ENCODE results near the gene KCNC1.

The KCNC1 gene

DNA sequence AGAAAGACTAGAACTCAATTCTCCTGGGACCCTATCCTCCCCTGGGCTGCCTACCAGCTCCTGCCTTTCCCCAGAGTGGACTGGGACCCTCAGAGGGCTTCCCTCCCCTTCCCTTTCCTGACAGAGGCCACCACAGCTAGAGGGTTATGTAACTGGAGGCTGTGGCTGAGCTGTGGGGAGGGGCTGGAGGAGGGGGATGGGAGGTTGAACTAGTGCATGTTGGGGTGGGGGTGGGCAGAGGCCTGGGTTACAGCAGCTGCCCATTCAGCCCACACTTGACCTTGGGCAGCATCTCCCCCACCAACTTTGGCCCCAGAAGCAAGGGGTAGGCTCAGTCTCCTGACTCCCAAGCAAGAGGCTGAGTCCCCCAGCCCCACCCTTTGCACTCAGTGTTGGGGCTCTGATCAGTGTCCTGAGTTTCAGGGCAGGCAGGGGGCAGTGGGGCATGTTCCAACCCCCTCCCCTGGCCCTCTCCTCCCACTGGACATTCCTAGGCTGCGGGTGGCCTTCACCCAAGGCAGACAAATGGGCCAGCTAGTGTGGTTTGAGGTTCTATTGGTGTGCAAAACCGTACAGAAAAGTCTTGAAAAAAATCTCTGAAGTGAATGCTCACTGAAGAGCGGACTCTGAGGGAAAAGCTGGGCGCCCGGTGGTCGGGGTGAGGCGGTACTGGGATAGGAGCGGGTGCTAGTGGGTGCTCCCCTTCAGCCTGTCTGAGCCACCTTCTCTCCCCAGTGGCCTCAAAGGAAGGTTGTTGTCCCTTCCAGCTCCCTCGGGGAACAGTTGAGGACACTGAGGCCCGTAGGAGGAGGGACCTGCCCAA, 3.8 kb downstream of the KCNC1 start:
- DNase-seq (ENCODE audit: low read depth) = no peak

DNA sequence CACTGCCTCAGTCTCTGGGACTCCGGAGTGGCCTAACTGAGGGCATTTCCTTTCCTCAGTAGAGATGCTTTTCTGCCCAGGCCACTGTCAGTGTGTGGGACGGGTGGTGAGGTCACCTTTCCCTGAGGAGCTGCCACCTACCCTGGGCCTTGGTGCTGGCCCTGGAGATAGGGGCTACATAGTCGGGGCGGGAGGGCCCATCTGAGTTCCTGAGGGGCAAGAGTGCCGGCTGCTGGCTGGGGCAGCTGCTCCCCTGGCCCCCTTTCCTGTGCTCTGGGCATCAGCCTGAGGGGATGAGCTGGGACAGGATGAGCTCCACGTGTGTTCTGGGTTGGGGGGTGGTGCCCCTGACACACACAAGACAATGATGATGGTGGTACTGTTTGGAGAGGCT, 5.4 kb downstream of the KCNC1 start:
- DNase-seq (ENCODE audit: low read depth) = no peak

GRCh38 chr11:17740649-17741235, 6.2 kb downstream of the KCNC1 start:
- DNase-seq (ENCODE audit: low read depth) = no peak

DNA sequence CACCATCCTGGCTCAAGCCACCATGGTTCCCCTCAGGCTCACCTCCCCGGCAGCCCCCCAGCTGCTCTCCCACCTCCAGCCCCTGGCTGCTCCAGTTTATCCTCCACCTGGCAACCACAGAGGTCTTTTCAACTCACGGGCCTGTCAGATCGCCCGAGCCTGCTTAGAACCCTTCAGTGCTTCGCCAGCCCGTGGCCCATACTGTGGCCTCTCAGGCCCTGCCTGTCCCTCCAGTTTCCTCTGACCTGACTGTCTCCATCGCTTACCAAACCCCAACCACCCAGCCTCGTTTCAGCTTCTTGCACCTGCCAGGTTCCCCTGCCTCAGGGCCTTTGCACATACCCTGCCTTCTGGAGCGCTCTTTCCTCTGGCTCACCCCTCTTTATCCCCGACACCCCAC, 6.9 kb downstream of the KCNC1 start:
- DNase-seq (ENCODE audit: low read depth) = no peak

DNA sequence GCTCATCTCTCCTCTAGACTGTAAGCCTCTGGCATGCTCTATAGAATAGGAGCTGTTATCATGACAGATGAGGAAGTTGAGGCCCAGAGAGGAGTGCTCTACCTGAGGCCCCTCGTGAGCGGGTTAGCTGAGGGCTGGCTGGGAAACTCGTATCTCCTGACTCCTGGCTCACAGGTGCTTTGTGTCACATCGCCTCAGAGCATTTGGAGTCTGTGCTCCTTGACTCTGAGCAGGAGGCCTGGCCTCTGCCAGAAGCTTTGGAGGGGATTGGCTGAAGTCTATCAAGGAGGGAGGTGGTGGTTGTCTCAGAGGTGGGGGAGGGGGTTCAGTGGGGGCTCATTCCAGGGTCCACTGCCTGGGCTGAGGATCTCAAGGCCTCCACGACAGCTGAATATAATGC, 7.4 kb downstream of the KCNC1 start:
- DNase-seq (ENCODE audit: low read depth) = no peak

GRCh38 chr11:17743026-17743807, 8.6 kb downstream of the KCNC1 start:
- DNase-seq (ENCODE audit: low read depth) = no peak

- peak; percentile 84 for DNase-seq (ENCODE audit: low read depth)
These were observed 9.2 kb downstream of the KCNC1 start for GRCh38 chr11:17743808-17744119.

DNA sequence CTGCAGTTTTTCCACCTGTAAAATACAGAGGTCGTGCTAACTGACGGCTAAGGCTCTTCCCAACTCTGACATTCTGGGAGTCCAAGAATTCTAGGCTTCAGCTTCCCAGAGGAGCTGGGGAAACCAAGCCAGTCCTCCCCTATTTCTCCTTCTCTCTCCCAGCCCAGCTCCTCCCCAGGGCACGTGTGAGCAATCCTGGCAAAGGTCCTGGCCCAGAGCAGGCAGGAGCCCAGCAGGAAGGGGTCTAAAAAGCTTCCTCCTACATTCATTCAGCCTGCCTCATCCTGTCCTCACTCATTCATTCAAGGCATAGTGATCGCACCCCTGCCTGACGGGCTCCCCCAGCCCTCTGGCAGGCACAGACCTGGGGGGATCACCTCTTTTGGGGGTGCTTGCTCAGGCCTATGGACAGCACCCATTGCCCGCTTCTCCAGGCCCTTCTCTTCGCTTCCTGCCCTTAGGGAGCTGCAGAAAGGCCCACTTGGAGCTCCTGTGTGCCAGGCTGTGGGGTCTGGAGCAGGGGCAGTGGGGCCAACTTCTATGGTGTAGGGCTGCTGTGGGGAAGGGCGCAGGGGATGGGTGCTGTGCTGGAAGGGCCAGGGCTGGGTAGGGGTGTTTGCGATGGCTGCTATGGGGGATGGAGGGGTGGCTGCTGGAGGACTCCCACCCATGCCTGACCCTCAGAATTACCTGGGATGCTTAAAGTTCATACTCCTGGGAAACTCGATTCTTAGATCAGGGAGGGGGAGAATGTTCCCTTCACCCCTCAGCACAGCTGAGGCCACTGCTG, 9.8 kb downstream of the KCNC1 start:
- DNase-seq (ENCODE audit: low read depth) = peak; percentile 66

DNA sequence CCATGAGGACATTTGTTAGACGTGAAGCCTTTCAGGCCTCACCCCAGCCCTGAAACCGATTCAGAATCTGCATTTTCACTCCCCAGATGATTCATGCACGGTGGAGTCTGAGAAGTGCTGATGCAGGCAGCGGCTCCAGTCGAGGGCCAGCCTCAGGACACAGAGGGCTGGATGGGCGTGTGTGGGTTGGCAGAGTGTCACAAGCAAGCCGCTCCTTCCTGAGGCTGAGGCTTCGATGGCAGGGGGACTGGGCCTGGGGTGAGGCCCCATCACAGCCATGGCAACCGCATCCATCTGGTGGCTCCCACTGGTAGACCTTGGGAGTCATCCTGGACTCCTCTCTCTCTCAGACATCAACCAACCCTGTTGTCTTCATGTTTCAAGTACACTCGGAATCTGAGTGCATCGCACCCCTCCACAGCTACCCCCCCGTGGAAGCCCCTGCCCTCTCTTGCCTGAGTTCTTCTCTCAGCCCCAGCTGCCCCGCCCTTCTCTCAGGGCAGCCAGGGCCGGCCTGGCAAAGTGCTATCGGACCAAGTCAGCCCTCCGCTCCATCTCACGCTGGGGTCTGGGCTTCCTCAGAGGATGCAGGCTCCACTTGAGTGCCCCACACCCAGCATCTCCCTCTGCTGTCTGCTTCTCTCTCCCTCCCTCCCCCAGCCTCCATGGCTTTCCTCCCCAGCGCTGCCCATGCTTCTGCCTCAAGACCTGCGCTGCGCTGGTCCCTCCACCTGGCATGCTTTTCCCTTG, 10.6 kb downstream of the KCNC1 start:
- no peak for DNase-seq (ENCODE audit: low read depth)

GRCh38 chr11:17746096-17746495, 11.5 kb downstream of the KCNC1 start:
- no peak for DNase-seq (ENCODE audit: low read depth)

- DNase-seq (ENCODE audit: low read depth) = no peak
These were observed 12.8 kb downstream of the KCNC1 start for GRCh38 chr11:17747131-17747955.

DNA sequence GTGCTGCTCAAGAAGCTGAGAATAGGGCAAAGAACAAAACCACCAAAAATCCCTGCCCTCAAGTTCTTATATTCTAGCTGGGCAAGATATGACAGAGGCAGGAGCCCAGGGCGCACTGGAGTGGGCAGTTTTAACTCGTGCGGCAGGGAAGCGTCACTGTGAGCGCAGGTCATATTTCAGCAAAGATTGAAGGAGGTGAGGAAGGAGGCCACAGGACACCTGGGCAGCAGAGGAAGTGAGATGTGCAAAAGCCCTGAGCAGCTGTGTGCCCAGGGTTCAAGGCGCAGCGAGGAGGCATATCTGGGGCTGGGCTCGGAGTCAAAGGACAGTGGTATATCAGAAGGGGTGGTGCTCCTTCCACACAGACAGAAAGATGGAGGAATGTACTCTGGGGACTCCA, 13.5 kb downstream of the KCNC1 start:
- DNase-seq (ENCODE audit: low read depth) = no peak

- DNase-seq (ENCODE audit: low read depth) = no peak
These were observed 14.5 kb downstream of the KCNC1 start for GRCh38 chr11:17748761-17749721.

- no peak for DNase-seq (ENCODE audit: low read depth)
These were observed 15.6 kb downstream of the KCNC1 start for GRCh38 chr11:17750013-17750800.

DNA sequence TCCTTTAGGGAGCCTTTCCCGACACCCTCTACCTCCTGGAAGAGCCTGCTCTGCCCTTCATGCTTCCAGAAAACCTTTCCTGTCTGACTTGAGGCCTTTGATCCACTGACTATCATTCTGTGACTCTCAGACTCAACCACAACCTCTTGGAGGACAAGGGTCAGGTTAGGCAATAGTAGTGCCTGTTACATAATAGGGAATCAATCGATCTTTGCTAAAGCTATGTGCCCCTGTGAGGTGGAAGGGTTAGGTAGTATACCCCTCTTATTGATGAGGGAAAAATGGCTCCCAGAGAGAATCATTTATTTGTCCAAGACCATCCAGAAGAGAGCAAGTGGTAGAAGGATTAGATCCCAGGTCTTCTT, 16.2 kb downstream of the KCNC1 start:
- no peak for DNase-seq (ENCODE audit: low read depth)

DNA sequence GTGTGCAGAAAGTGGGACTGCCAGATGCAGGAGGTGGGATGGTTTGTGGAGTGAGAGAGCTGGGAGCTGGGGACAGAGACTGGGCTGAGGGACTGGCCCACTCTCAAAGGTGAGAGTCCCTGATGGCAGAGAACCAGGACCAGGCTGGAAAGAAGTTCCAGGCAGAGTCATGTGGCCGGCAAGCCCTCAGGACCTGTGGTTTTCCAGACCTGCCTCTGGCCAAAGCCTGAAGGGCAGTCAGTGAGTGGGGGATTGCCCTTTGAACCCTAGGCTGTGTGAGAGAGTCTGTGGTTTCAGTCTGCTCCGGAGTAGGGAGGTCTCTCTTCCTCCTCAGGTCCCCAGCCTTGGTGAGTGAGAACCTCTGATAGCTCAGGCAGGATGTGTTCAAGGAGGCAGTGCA, 17.0 kb downstream of the KCNC1 start:
- DNase-seq (ENCODE audit: low read depth) = no peak

- DNase-seq (ENCODE audit: low read depth) = no peak
These were observed 17.6 kb downstream of the KCNC1 start for GRCh38 chr11:17752144-17752543.

- DNase-seq (ENCODE audit: low read depth) = no peak
These were observed 18.6 kb downstream of the KCNC1 start for GRCh38 chr11:17753153-17753552.

- DNase-seq (ENCODE audit: low read depth) = no peak
These were observed 19.1 kb downstream of the KCNC1 start for GRCh38 chr11:17753641-17754040.

Data from ELR (cell line).